K562 (cell line): ENCODE results near the gene ARL6IP1. TPM values are rescaled to one million over a fixed set of nuclear protein-coding genes. Genes with fewer than 3 reads are reported as not detected.

Source experiments
- ATAC-seq: fragments of 200-7000 bp; cut with Tn5 transposase; 3 replicates; pipeline ENCODE4 v1.9.1; 2020; ENCODE audit warnings: moderate library complexity
- BruUV-seq: library from RNA; stranded (reverse); fragments of 400-500 nt; replicated peaks from 2 replicates; lab custom pipeline; 2021; lab: Mats Ljungman, UMichigan
- CTCF ChIA-PET: fragments of 300-600 bp; formaldehyde crosslinking; extraction: SDS; loops from one replicate; lab custom pipeline; 2021; ENCODE audit warnings: low intra/inter-chr PET ratio; lab: Yijun Ruan, JAX
- POLR2A ChIA-PET: fragments of 300-600, 350-650 bp; sonication (Branson Sonifier 250); formaldehyde crosslinking; extraction: SDS; loops from one replicate; lab custom pipeline; 2021; ENCODE audit warnings: antibody characterized with exemption, inconsistent platforms; lab: Yijun Ruan, JAX
- DNase-seq, 4 experiments: peaks; one replicate each; pipeline versions ENCODE4 v3.0.0 to v3.0.0-alpha.2; 2011 to 2018; ENCODE audit warnings: low spot score in 3 of 4, mixed read lengths in 3 of 4; ENCODE audit errors: extremely low read depth in 1 of 4
- FAIRE-seq: peaks from 2 replicates; lab custom pipeline; 2011; peaks lifted over from hg19 to GRCh38; lab: Jason Lieb, UNC
- H2AFZ ChIP-seq: 2 replicates; pipeline ENCODE4 v1.6.0; 2011; ENCODE audit warnings: low read depth, low read length, control low read depth, inconsistent platforms
- H3K27ac ChIP-seq: fragments of 200-600 bp; 3 replicates; pipeline ENCODE4 v1.8.0; 2011; ENCODE audit warnings: low read depth, mild to moderate bottlenecking, control low read depth, inconsistent platforms, low read length, moderate library complexity, mixed read lengths; ENCODE audit errors: extremely low read depth
- H3K27me3 ChIP-seq, 2 experiments: fragments of 300-600 bp in 1 of 2; 2 replicates in 1 of 2; 3 replicates in 1 of 2; pipeline versions ENCODE4 v1.6.0 to v1.8.0; 2011; ENCODE audit warnings: inconsistent platforms in 2 of 2, low read length in 2 of 2, mild to moderate bottlenecking in 1 of 2, mixed read lengths in 1 of 2, moderate library complexity in 1 of 2; ENCODE audit not compliant: control insufficient read depth in 2 of 2, insufficient read depth in 2 of 2
- H3K36me3 ChIP-seq: fragments of 300-600 bp; 3 replicates; pipeline ENCODE4 v1.8.0; 2011; ENCODE audit warnings: mild to moderate bottlenecking, low read length, inconsistent platforms; ENCODE audit not compliant: control insufficient read depth, insufficient read depth
- H3K4me1 ChIP-seq, 2 experiments: fragments of 200-600 bp in 1 of 2; replicated peaks in 1 of 2; 2 replicates in 1 of 2; 3 replicates in 1 of 2; pipeline versions ENCODE4 v1.5.1 to v1.8.0; 2011; ENCODE audit warnings: inconsistent platforms in 2 of 2, low read length in 2 of 2, mild to moderate bottlenecking in 1 of 2, mixed read lengths in 1 of 2, moderate library complexity in 1 of 2; ENCODE audit not compliant: control insufficient read depth in 2 of 2, insufficient read depth in 2 of 2
- H3K4me2 ChIP-seq: 2 replicates; pipeline ENCODE4 v1.6.1; 2011; ENCODE audit warnings: low read length, control low read depth, inconsistent platforms, mixed read lengths; ENCODE audit not compliant: insufficient read depth
- H3K4me3 ChIP-seq: fragments of 200-600 bp; sonication (generic), shearing (Covaris generic); 2 replicates; pipeline ENCODE4 v1.5.1; 2016; ENCODE audit warnings: control low read depth, inconsistent platforms
- H3K79me2 ChIP-seq: fragments of 200-600 bp; 3 replicates; pipeline ENCODE4 v1.8.0; 2011; ENCODE audit warnings: low read length, inconsistent platforms; ENCODE audit not compliant: control insufficient read depth, insufficient read depth
- H3K9ac ChIP-seq, 2 experiments: 2 replicates each; pipeline versions ENCODE4 v1.6.0 to v1.6.1; 2011; ENCODE audit warnings: low read depth in 2 of 2, low read length in 2 of 2, control low read depth in 1 of 2, inconsistent platforms in 1 of 2, mild to moderate bottlenecking in 1 of 2, mixed read lengths in 1 of 2; ENCODE audit not compliant: insufficient read depth in 1 of 2
- H3K9me1 ChIP-seq: one replicate; pipeline ENCODE4 v1.6.0; 2011; ENCODE audit warnings: inconsistent platforms, mild to moderate bottlenecking, low read length, moderate library complexity; ENCODE audit not compliant: control insufficient read depth, insufficient read depth
- H3K9me3 ChIP-seq: replicated peaks from 2 replicates; pipeline ENCODE4 v1.5.1; 2011; ENCODE audit warnings: low read depth, low read length, inconsistent platforms; ENCODE audit not compliant: control insufficient read depth, insufficient read depth
- H4K20me1 ChIP-seq: replicated peaks from 2 replicates; pipeline ENCODE4 v1.6.1; 2011; ENCODE audit warnings: low read length, inconsistent platforms, mixed read lengths; ENCODE audit not compliant: control insufficient read depth, insufficient read depth
- COPS2 ChIP-seq: fragments of 450-650 bp; conservative IDR thresholded peaks from 2 replicates; pipeline ENCODE4 v1.6.1; 2016; ENCODE audit warnings: mild to moderate bottlenecking, moderate library complexity
- CREM ChIP-seq: IDR thresholded peaks from 2 replicates; pipeline ENCODE4 v1.6.1; 2014; ENCODE audit warnings: antibody characterized with exemption, low read depth
- MEF2A ChIP-seq: IDR thresholded peaks from 2 replicates; pipeline ENCODE4 v1.6.1; 2011; ENCODE audit warnings: low read depth, mild to moderate bottlenecking, low read length, moderate library complexity; ENCODE audit not compliant: control insufficient read depth
- NCOA4 ChIP-seq: fragments of 450-650 bp; IDR thresholded peaks from 2 replicates; pipeline ENCODE4 v1.6.1; 2018; ENCODE audit warnings: mild to moderate bottlenecking; ENCODE audit not compliant: partially characterized antibody
- POLR2H ChIP-seq: IDR thresholded peaks from 2 replicates; pipeline ENCODE4 v1.6.1; 2016; ENCODE audit warnings: missing genetic modification characterization, low read depth, mild to moderate bottlenecking, control low read depth, missing compliant biosample characterization, moderate library complexity
- SMARCE1 ChIP-seq: fragments of 450-650 bp; IDR thresholded peaks from 2 replicates; pipeline ENCODE4 v1.7.1; 2016; ENCODE audit warnings: mild to moderate bottlenecking
- XRCC4 ChIP-seq: IDR thresholded peaks from one replicate; pipeline ENCODE4 v1.6.1; 2011; ENCODE audit not compliant: insufficient read depth, insufficient read length; ENCODE audit errors: extremely low read depth
- XRCC5 ChIP-seq: fragments of 200-400 bp; formaldehyde crosslinking; IDR thresholded peaks from 2 replicates; pipeline ENCODE4 v1.6.1; 2017; ENCODE audit warnings: low read depth, mild to moderate bottlenecking, low read length
- ZBTB12 ChIP-seq: fragments of 250-450 bp; sonication (Bioruptor Pico); IDR thresholded peaks from 2 replicates; pipeline ENCODE4 v1.4.0; 2020
- ZNF764 ChIP-seq: fragments of 250-450 bp; sonication (Bioruptor Pico); IDR thresholded peaks from 2 replicates; pipeline ENCODE4 v1.4.0; 2020; ENCODE audit warnings: low read depth, mild to moderate bottlenecking, moderate library complexity
- WGBS: fragments of 100-300 bp; shearing (Covaris generic); methylation state at CpG from one replicate; pipeline ENCODE4 v1.1.6; 2016; ENCODE audit warnings: low coverage, mixed read lengths; ENCODE audit not compliant: insufficient coverage; ENCODE audit errors: missing lambda C conversion rate; 5-methylcytosine and 5-hydroxymethylcytosine counted together
- in situ Hi-C: fragments of 300-500 bp; cut with MboI; formaldehyde crosslinking; loops from 4 replicates; pipeline ENCODE4 v1.15.0; 2018; ENCODE audit warnings: inconsistent platforms, mixed read lengths
- intact Hi-C: fragments of 100-400 bp; cut with micrococcal nuclease; formaldehyde crosslinking; loops from 2 replicates; pipeline ENCODE4 v1.14.2; 2022
- polyA plus RNA-seq, 8 experiments: library from polyadenylated mRNA; depleted of rRNA in 4 of 8; stranded (reverse) in 5 of 8; unstranded in 3 of 8; fragments of >200 nt; fragmentation: Nextera tagmentation in 2 of 8; fragmentation: Illumina TruSeq in 1 of 8; extraction: Ambion mirVana in 2 of 8; extraction: Trizol in 1 of 8; gene quantifications; 2 replicates each; pipeline versions ENCODE4 v1.2.1 to v1.2.3, GENCODE V29; 2011 to 2014; ENCODE audit warnings: inconsistent platforms in 1 of 8, missing spikeins in 1 of 8
- total RNA-seq, 7 experiments: library from RNA; depleted of rRNA in 6 of 7; stranded (reverse); fragments of >200 nt in 6 of 7; fragmentation: Illumina TruSeq in 2 of 7; extraction: Trizol in 2 of 7; gene quantifications; 2 replicates each; pipeline versions ENCODE4 v1.2.1 to v1.2.3, GENCODE V29; 2011 to 2021; ENCODE audit warnings: low replicate concordance in 1 of 7

The ARL6IP1 gene
- total and polyA plus RNA-seq, 9 of the 15 experiments (the other 6 are each of a cell fraction or from before 2014, with no cell fraction given) = 102 to 391 (median 162) TPM

- Histone ChIP-seq H3K9ac (peak overlapping the region; percentile 93 to 98), H4K20me1 (peaks cover 18% of the 10 kb centered on the region; the same call in 1 of the 2 replicates), H3K4me2 (peak overlapping the region; percentile 91), H3K27ac (peak overlapping the region; percentile 88), H2AFZ (no peak overlapping the region; the same call in 1 of the 2 replicates), H3K9me3 (no peaks in the 10 kb centered on the region), H3K9me1 (no peaks in the 10 kb centered on the region), H3K4me1 (peaks cover 18 to 23% of the 10 kb centered on the region in 2 experiments; a peak in 4 of 5 replicates), H3K36me3 (peaks cover 57% of the 10 kb centered on the region), H3K27me3 (no peaks in the 10 kb centered on the region), H3K4me3 (peak overlapping the region; percentile 85), H3K79me2 (peaks cover 65% of the 10 kb centered on the region)
- ATAC-seq (no peak), FAIRE-seq (peak; percentile 46), DNase-seq (no peak)
- TF ChIP-seq CREM (0 out of 2 replicates have a peak, but pooled peaks have one; percentile 7), POLR2H (tag) (no peak), ZNF764 (CRISPR knock-in tag) (0 out of 2 replicates have a peak, but pooled peaks have one; percentile 44)
- no TSS peak for BruUV-seq
- ChIA-PET POLR2A (interaction anchor here (0.6 to 10.2 kb wide), 18 partner anchors 10 to 315 kb away, joined by 3 to 342 read pairs (median 6); partner anchors contain the start of genes COQ7 and RPS15A), CTCF (no interaction called here)
- intact Hi-C loops = no loop called here
- in situ Hi-C loops = no loop called here
- WGBS = under 1% methylated on average over 8 of the region's 8 CpGs
Observed at GRCh38 chr16:18800293-18800692, 1.1 kb downstream of the ARL6IP1 start.

GRCh38 chr16:18799500-18799899 is 1.8 kb downstream of the ARL6IP1 start:
- peaks cover 18% of the 10 kb centered on the region in 2 experiments; a peak in 4 of 5 replicates for H3K4me1 ChIP-seq
- H4K20me1 ChIP-seq = peaks cover 18% of the 10 kb centered on the region; the same call in 1 of the 2 replicates
- ChIA-PET POLR2A (interaction anchor here (0.8 to 10.2 kb wide), 9 partner anchors 11 to 756 kb away, joined by 3 to 342 read pairs (median 6); partner anchors contain the start of genes RPS15A and VPS35L), CTCF (no interaction called here)
- peak overlapping the region; percentile 85 for H3K4me3 ChIP-seq
- H3K27ac ChIP-seq = peak overlapping the region; percentile 88; the same call in 1 of the 3 replicates
- in situ Hi-C loops = no loop called here
- intact Hi-C loops = no loop called here
- no peaks in the 10 kb centered on the region for H3K9me3 ChIP-seq
- ATAC-seq (no peak), FAIRE-seq (no peak), DNase-seq (no peak)
- 33% methylated on average over 3 of the region's 3 CpGs for WGBS
- TF ChIP-seq SMARCE1 (no peak), NCOA4 (no peak), MEF2A (no peak), XRCC5 (no peak), COPS2 (no peak), ZBTB12 (CRISPR knock-in tag) (no peak), XRCC4 (no peak)
- H3K9ac ChIP-seq = peak overlapping the region; percentile 88 to 93
- H3K27me3 ChIP-seq = no peaks in the 10 kb centered on the region
- BruUV-seq = no TSS peak
- peak overlapping the region; percentile 91 for H3K4me2 ChIP-seq
- no peaks in the 10 kb centered on the region for H3K9me1 ChIP-seq
- H3K36me3 ChIP-seq = peaks cover 60% of the 10 kb centered on the region
- H3K79me2 ChIP-seq = peaks cover 58% of the 10 kb centered on the region
- no peak overlapping the region for H2AFZ ChIP-seq
